GM12878 (cell line): Measurements from ENCODE around the gene CALHM2. TPM values are rescaled to one million over a fixed set of nuclear protein-coding genes. Genes with fewer than 3 reads are reported as not detected.

ENCODE experiments used
- ATAC-seq: fragments of 200-7000 bp; cut with Tn5 transposase; 3 replicates; pipeline ENCODE4 v1.9.1; 2020; ENCODE audit warnings: mild to moderate bottlenecking, moderate library complexity
- BruUV-seq: library from RNA; stranded (reverse); fragments of 400-500 nt; replicated peaks from 2 replicates; lab custom pipeline; 2021; lab: Mats Ljungman, UMichigan
- CTCF ChIA-PET: fragments of 300-600 bp; sonication (Branson Sonifier 250); formaldehyde crosslinking; extraction: SDS; loops from one replicate; lab custom pipeline; 2021; ENCODE audit warnings: inconsistent platforms; lab: Yijun Ruan, JAX
- POLR2A ChIA-PET: fragments of 350-600 bp; formaldehyde crosslinking; extraction: SDS; loops from one replicate; lab custom pipeline; 2021; ENCODE audit warnings: inconsistent platforms; lab: Charles Lee
- RAD21 ChIA-PET: fragments of 300-600 bp; sonication (Branson Sonifier 250); formaldehyde crosslinking; loops from one replicate; lab custom pipeline; 2023; ENCODE audit warnings: antibody characterized with exemption; ENCODE audit not compliant: unreplicated experiment; lab: Charles Lee
- SMC1A ChIA-PET: fragments of 300-600 bp; sonication (Branson Sonifier 250); formaldehyde crosslinking; loops from one replicate; lab custom pipeline; 2023; ENCODE audit not compliant: unreplicated experiment, uncharacterized antibody; lab: Charles Lee
- DNase-seq: peaks from one replicate; pipeline ENCODE4 v3.0.0-alpha.2; 2011; ENCODE audit warnings: low read depth, low spot score
- FAIRE-seq: peaks from 3 replicates; lab custom pipeline; 2011; peaks lifted over from hg19 to GRCh38; lab: Jason Lieb, UNC
- H2AFZ ChIP-seq: 2 replicates; pipeline ENCODE4 v1.6.0; 2011; ENCODE audit warnings: low read depth, low read length, control low read depth; ENCODE audit not compliant: control insufficient read depth
- H3K27ac ChIP-seq: 2 replicates; pipeline ENCODE4 v1.5.1; 2011; ENCODE audit warnings: control low read depth; ENCODE audit not compliant: control insufficient read depth, insufficient read depth
- H3K27me3 ChIP-seq, 2 experiments: replicated peaks in 1 of 2; 2 replicates each; pipeline versions ENCODE4 v1.6.0 to v1.6.1; 2011; ENCODE audit warnings: low read length in 1 of 2; ENCODE audit not compliant: control insufficient read depth in 2 of 2, insufficient read depth in 2 of 2
- H3K36me3 ChIP-seq, 2 experiments: 2 replicates each; pipeline ENCODE4 v1.5.1; 2011; ENCODE audit warnings: low read length in 1 of 2; ENCODE audit not compliant: control insufficient read depth in 2 of 2, insufficient read depth in 2 of 2
- H3K4me1 ChIP-seq: 2 replicates; pipeline ENCODE4 v1.6.1; 2011; ENCODE audit warnings: mild to moderate bottlenecking, low read length, moderate library complexity, mixed read lengths; ENCODE audit not compliant: control insufficient read depth, insufficient read depth
- H3K4me2 ChIP-seq: 2 replicates; pipeline ENCODE4 v1.6.0; 2011; ENCODE audit warnings: control low read depth; ENCODE audit not compliant: control insufficient read depth, insufficient read depth
- H3K4me3 ChIP-seq: fragments of 200-600 bp; sonication (generic); 2 replicates; pipeline ENCODE4 v1.5.1; 2016
- H3K79me2 ChIP-seq: 2 replicates; pipeline ENCODE4 v1.6.0; 2011; ENCODE audit warnings: low read length; ENCODE audit not compliant: control insufficient read depth, insufficient read depth
- H3K9ac ChIP-seq: 2 replicates; pipeline ENCODE4 v1.8.0; 2011; ENCODE audit warnings: low read length, control low read depth, mixed read lengths; ENCODE audit not compliant: control insufficient read depth, insufficient read depth
- H3K9me3 ChIP-seq: replicated peaks from 3 replicates; pipeline ENCODE4 v1.5.1; 2011; ENCODE audit warnings: mild to moderate bottlenecking, low read length; ENCODE audit not compliant: control insufficient read depth, insufficient read depth
- H4K20me1 ChIP-seq: 2 replicates; pipeline ENCODE4 v1.6.0; 2011; ENCODE audit not compliant: control insufficient read depth, insufficient read depth
- ATF2 ChIP-seq: IDR thresholded peaks from 2 replicates; pipeline ENCODE4 v1.6.1; 2012; ENCODE audit warnings: low read length, inconsistent platforms
- BACH1 ChIP-seq: fragments of 450-650 bp; IDR thresholded peaks from 2 replicates; pipeline ENCODE4 v1.6.1; 2017; ENCODE audit warnings: mild to moderate bottlenecking, borderline replicate concordance
- E2F4 ChIP-seq: IDR thresholded peaks from 2 replicates; pipeline ENCODE4 v1.6.1; 2012; ENCODE audit warnings: low read depth, low read length, improper control_type of control experiment
- JUND ChIP-seq: IDR thresholded peaks from 2 replicates; pipeline ENCODE4 v1.6.1; 2012; ENCODE audit warnings: low read depth, mild to moderate bottlenecking, low read length, improper control_type of control experiment, moderate library complexity
- KAT2A ChIP-seq: conservative IDR thresholded peaks from 2 replicates; pipeline ENCODE4 v1.6.1; 2011; ENCODE audit warnings: low read depth, low read length; ENCODE audit not compliant: control insufficient read depth
- PBX3 ChIP-seq: IDR thresholded peaks from 2 replicates; pipeline ENCODE4 v1.6.1; 2011; ENCODE audit warnings: mild to moderate bottlenecking, low read depth, low read length, moderate library complexity; ENCODE audit not compliant: insufficient replicate concordance
- REST ChIP-seq: IDR thresholded peaks from 2 replicates; pipeline ENCODE4 v1.6.1; 2012; ENCODE audit warnings: mild to moderate bottlenecking, low read depth, low read length
- SREBF2 ChIP-seq: IDR thresholded peaks from 2 replicates; pipeline ENCODE4 v1.6.1; 2012; ENCODE audit warnings: mild to moderate bottlenecking, low read length
- TAF1 ChIP-seq: IDR thresholded peaks from 2 replicates; pipeline ENCODE4 v1.6.1; 2011; ENCODE audit warnings: mild to moderate bottlenecking, low read depth, low read length, borderline replicate concordance
- YBX1 ChIP-seq: fragments of 450-650 bp; IDR thresholded peaks from 2 replicates; pipeline ENCODE4 v1.6.1; 2016; ENCODE audit warnings: antibody characterized with exemption
- ZNF687 ChIP-seq: fragments of 450-650 bp; IDR thresholded peaks from 2 replicates; pipeline ENCODE4 v1.6.1; 2017; ENCODE audit warnings: mild to moderate bottlenecking, moderate library complexity
- WGBS: methylation state at CpG from one replicate; pipeline ENCODE4 v1.1.6; 2016; ENCODE audit warnings: low lambda C conversion rate; ENCODE audit not compliant: insufficient replicate concordance, insufficient coverage; ENCODE audit errors: missing lambda C conversion rate; 5-methylcytosine and 5-hydroxymethylcytosine counted together
- in situ Hi-C: fragments of 300-500 bp; cut with MboI; formaldehyde crosslinking; loops from 9 replicates; pipeline ENCODE4 v1.14.3; 2018; ENCODE audit warnings: mixed read lengths
- intact Hi-C: fragments of 100-400 bp; cut with micrococcal nuclease; formaldehyde crosslinking; loops from one replicate; pipeline ENCODE4 v1.14.2; 2022; ENCODE audit not compliant: unreplicated experiment
- polyA plus RNA-seq, 11 experiments: library from polyadenylated mRNA; depleted of rRNA in 4 of 11; unstranded in 6 of 11; stranded (reverse) in 5 of 11; fragments of >200 nt; fragmentation: Nextera tagmentation in 4 of 11; fragmentation: Illumina TruSeq in 1 of 11; extraction: Ambion mirVana in 4 of 11; extraction: Trizol in 1 of 11; gene quantifications; 1 replicate in 1 of 11; 2 replicates in 10 of 11; pipeline versions ENCODE4 v1.2.1 to v1.2.3, GENCODE V29; 2011 to 2016; ENCODE audit warnings: inconsistent platforms in 2 of 11, missing spikeins in 2 of 11, low read depth in 1 of 11
- total RNA-seq, 4 experiments: library from RNA; depleted of rRNA in 3 of 4; stranded (reverse); fragments of >200 nt in 3 of 4; fragmentation: Illumina TruSeq in 1 of 4; extraction: Trizol in 1 of 4; gene quantifications; 2 replicates each; pipeline versions ENCODE4 v1.2.1 to v1.2.3, GENCODE V29; 2013 to 2021

Gene CALHM2
- total and polyA plus RNA-seq, 10 of the 15 experiments (the other 5 are each of a cell fraction or from before 2014, with no cell fraction given): 0.60 to 23.7 (median 9.3) TPM

- in situ Hi-C loops: no loop called here
- no TSS peak for BruUV-seq
- Histone ChIP-seq H3K4me1 (no peaks in the 10 kb centered on the region; the same call in 1 of the 2 replicates), H3K4me3 (no peak overlapping the region), H4K20me1 (no peaks in the 10 kb centered on the region), H3K27me3 (peaks cover 14 to 15% of the 10 kb centered on the region in 2 experiments), H3K9ac (no peak overlapping the region), H3K36me3 (no peaks in the 10 kb centered on the region), H3K79me2 (no peaks in the 10 kb centered on the region), H3K9me3 (no peaks in the 10 kb centered on the region), H3K27ac (no peak overlapping the region), H3K4me2 (no peak overlapping the region), H2AFZ (no peak overlapping the region)
- ATAC-seq (no peak), FAIRE-seq (no peak), DNase-seq (no peak)
- intact Hi-C loops: no loop called here
- SMC1A ChIA-PET: interaction anchor here (1.3 to 1.4 kb wide), 2 partner anchors 13 to 18 kb away, joined by 3 to 4 read pairs; no protein-coding TSS in a partner anchor
- RAD21 ChIA-PET: no interaction called here
- POLR2A ChIA-PET: no interaction called here
- 40% methylated on average over 8 of the region's 8 CpGs for WGBS
- CTCF ChIA-PET: interaction anchor here (0.9 to 1.9 kb wide), 2 partner anchors 18 to 96 kb away, joined by 3 to 4 read pairs; no protein-coding TSS in a partner anchor
- TF ChIP-seq SREBF2: no peak
- TF ChIP-seq JUND: no peak
- TF ChIP-seq E2F4: no peak
- no peak for TF ChIP-seq TAF1
- TF ChIP-seq PBX3: no peak
- TF ChIP-seq BACH1: no peak
- TF ChIP-seq ZNF687: no peak
- no peak for TF ChIP-seq ATF2
- no peak for TF ChIP-seq REST
- TF ChIP-seq YBX1: no peak
- TF ChIP-seq KAT2A: no peak
Observed at GRCh38 chr10:103497161-103497915, 45.2 kb upstream of the CALHM2 start.
